ENCODE results near the gene KCNMA1.

The KCNMA1 gene

DNA sequence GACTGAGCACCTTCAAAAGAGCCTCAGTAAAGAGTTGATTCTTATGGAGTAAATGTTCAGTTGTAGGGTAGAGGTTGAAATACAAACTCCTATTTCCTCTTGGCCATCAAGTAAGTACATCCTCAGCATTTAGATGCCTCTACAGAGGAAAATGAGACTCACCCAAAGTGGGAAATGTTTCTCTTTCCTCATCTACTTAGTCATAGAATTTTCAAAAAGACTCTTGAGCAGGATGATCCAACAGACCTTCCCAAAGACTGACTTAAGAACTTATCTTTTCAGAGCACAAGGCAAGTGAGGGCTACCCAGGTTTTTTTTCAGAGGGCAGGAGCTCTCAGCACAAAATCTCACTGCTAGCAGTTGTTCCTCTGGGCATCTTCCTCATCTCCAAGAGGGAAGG lies 449.1 kb downstream of the KCNMA1 start:
- no peak for DNase-seq (ENCODE audit: low read depth)
- no peak overlapping the region for H3K4me3 ChIP-seq (ENCODE audit: low read depth, low read length)
- no peak for TF ChIP-seq CTCF (IDR thresholded peaks at IDR 0.05; ENCODE audit: insufficient read depth, low read depth, low read length, missing control alignments)

- no peak overlapping the region for H3K4me3 ChIP-seq (ENCODE audit: low read depth, low read length)
- DNase-seq (ENCODE audit: low read depth): no peak
- TF ChIP-seq CTCF (IDR thresholded peaks at IDR 0.05; ENCODE audit: insufficient read depth, low read depth, low read length, missing control alignments): no peak
Observed at GRCh38 chr10:77188000-77188395, 449.6 kb downstream of the KCNMA1 start.

- no peak overlapping the region for H3K4me3 ChIP-seq (ENCODE audit: low read depth, low read length)
- DNase-seq (ENCODE audit: low read depth): no peak
- no peak for TF ChIP-seq CTCF (IDR thresholded peaks at IDR 0.05; ENCODE audit: insufficient read depth, low read depth, low read length, missing control alignments)
Observed at GRCh38 chr10:77187376-77187999, 450.1 kb downstream of the KCNMA1 start.

GRCh38 chr10:77186936-77187335 lies 450.7 kb downstream of the KCNMA1 start:
- no peak for TF ChIP-seq CTCF (IDR thresholded peaks at IDR 0.05; ENCODE audit: insufficient read depth, low read depth, low read length, missing control alignments)
- no peak overlapping the region for H3K4me3 ChIP-seq (ENCODE audit: low read depth, low read length)
- no peak for DNase-seq (ENCODE audit: low read depth)

DNA sequence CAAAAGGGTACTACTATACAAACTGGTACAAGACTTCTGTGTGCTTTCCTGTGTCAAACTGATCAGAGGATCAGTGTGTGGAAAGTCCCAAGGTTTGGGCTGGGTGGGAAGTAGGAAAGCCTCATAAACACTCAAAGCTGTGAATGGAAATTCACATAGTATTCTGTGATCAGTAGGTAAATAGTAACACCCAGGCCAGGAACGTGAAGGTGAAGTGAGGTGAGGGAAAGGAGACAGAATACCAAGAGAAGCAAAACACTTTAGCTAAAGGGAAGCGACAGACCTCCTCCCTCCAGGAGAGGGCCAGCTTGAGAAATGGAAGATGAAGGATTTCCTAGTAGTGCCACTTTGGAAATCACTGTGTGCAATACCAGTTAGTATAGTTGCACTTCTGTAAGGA lies 451.9 kb downstream of the KCNMA1 start:
- TF ChIP-seq CTCF (IDR thresholded peaks at IDR 0.05; ENCODE audit: insufficient read depth, low read depth, low read length, missing control alignments): no peak
- no peak for DNase-seq (ENCODE audit: low read depth)
- no peak overlapping the region for H3K4me3 ChIP-seq (ENCODE audit: low read depth, low read length)

GRCh38 chr10:77182803-77183202 lies 454.8 kb downstream of the KCNMA1 start:
- no peak overlapping the region for H3K4me3 ChIP-seq (ENCODE audit: low read depth, low read length)
- no peak for TF ChIP-seq CTCF (IDR thresholded peaks at IDR 0.05; ENCODE audit: insufficient read depth, low read depth, low read length, missing control alignments)

GRCh38 chr10:77180794-77181193 lies 456.8 kb downstream of the KCNMA1 start:
- H3K4me3 ChIP-seq (ENCODE audit: low read depth, low read length): no peak overlapping the region
- DNase-seq (ENCODE audit: low read depth): no peak
- TF ChIP-seq CTCF (IDR thresholded peaks at IDR 0.05; ENCODE audit: insufficient read depth, low read depth, low read length, missing control alignments): no peak

More at GRCh38 chr10:77182803-77183202, 454.8 kb downstream of the KCNMA1 start:
- no peak for DNase-seq (ENCODE audit: low read depth)

All from GM12865 (cell line).